ENCODE results near the gene CTDP1. TPM values are rescaled to one million over a fixed set of nuclear protein-coding genes. Genes with fewer than 3 reads are reported as not detected.

Gene CTDP1
- total and polyA plus RNA-seq, 12 donors, result 3.8 to 23.9 (median 15.8) TPM

GRCh38 chr18:79642626-79643025 lies 37.0 kb upstream of the CTDP1 start:
- Histone ChIP-seq H3K27me3 (peaks cover 23% of the 10 kb centered on the region), H3K4me3 (no peak overlapping the region), H3K9me3 (replicated peaks in 1 of 3) (no peaks in the 10 kb centered on the region), H3K4me1 (replicated peaks in 1 of 2) (no peaks in the 10 kb centered on the region), H3K36me3 (replicated peaks in 1 of 2) (no peaks in the 10 kb centered on the region), H3K27ac (no peak overlapping the region)
- intact Hi-C loops (cut with DNase I), result loop anchor here (2.0 to 10.0 kb wide), 3 partner anchors 98 to 264 kb away; no protein-coding TSS in a partner anchor
- WGBS, 4 donors, result 61 to 87% (median 76%) methylated on average over 6 of the region's 6 CpGs
- TF ChIP-seq POLR2A (IDR thresholded peaks at IDR 0.05), result no peak
- no peak for TF ChIP-seq CTCF (IDR thresholded peaks at IDR 0.05)
- DNase-seq, result no peak

GRCh38 chr18:79643054-79643984 lies 36.3 kb upstream of the CTDP1 start:
- H3K9me3 ChIP-seq (replicated peaks in 1 of 3), result no peaks in the 10 kb centered on the region
- no peak overlapping the region for H3K27ac ChIP-seq
- H3K27me3 ChIP-seq, result peaks cover 16% of the 10 kb centered on the region
- H3K36me3 ChIP-seq (replicated peaks in 1 of 2), result no peaks in the 10 kb centered on the region
- TF ChIP-seq CTCF (IDR thresholded peaks at IDR 0.05), result no peak
- no peak for TF ChIP-seq POLR2A (IDR thresholded peaks at IDR 0.05)
- intact Hi-C loops (cut with DNase I), result loop anchor here (2.0 to 10.0 kb wide), 3 partner anchors 99 to 265 kb away; no protein-coding TSS in a partner anchor
- H3K4me1 ChIP-seq (replicated peaks in 1 of 2), result no peaks in the 10 kb centered on the region
- DNase-seq, result peak in 1 of 7 donors; percentile 13
- H3K4me3 ChIP-seq, result no peak overlapping the region
- WGBS, 4 donors, result 64 to 76% (median 71%) methylated on average over 22 to 27 of the region's 27 CpGs

- no peaks in the 10 kb centered on the region for H3K9me3 ChIP-seq (replicated peaks in 1 of 3)
- peaks cover 12% of the 10 kb centered on the region for H3K27me3 ChIP-seq
- no peak for TF ChIP-seq POLR2A (IDR thresholded peaks at IDR 0.05)
- peak; percentile 76 to 98 (median 90) for TF ChIP-seq CTCF (IDR thresholded peaks at IDR 0.05)
- 9 to 10% (median 10%) methylated on average over 21 to 22 of the region's 22 CpGs for WGBS, 4 donors
- intact Hi-C loops (cut with DNase I), result loop anchor here in 1 of 2 donors (5.0 to 10.0 kb wide), 2 partner anchors 99 to 262 kb away; no protein-coding TSS in a partner anchor
- no peaks in the 10 kb centered on the region for H3K4me1 ChIP-seq (replicated peaks in 1 of 2)
- no peak overlapping the region for H3K4me3 ChIP-seq
- no peak overlapping the region for H3K27ac ChIP-seq
- DNase-seq, result peak; percentile 31 to 71 (median 58)
- H3K36me3 ChIP-seq (replicated peaks in 1 of 2), result no peaks in the 10 kb centered on the region
Measured at GRCh38 chr18:79644006-79644665, 35.5 kb upstream of the CTDP1 start.

GRCh38 chr18:79644666-79645057 lies 34.9 kb upstream of the CTDP1 start:
- intact Hi-C loops (cut with DNase I), result loop anchor here in 1 of 2 donors (5.0 to 10.0 kb wide), 2 partner anchors 100 to 262 kb away; no protein-coding TSS in a partner anchor
- Histone ChIP-seq H3K36me3 (replicated peaks in 1 of 2) (no peaks in the 10 kb centered on the region), H3K4me3 (no peak overlapping the region), H3K27me3 (peaks cover 12% of the 10 kb centered on the region), H3K4me1 (replicated peaks in 1 of 2) (no peaks in the 10 kb centered on the region), H3K27ac (no peak overlapping the region), H3K9me3 (replicated peaks in 1 of 3) (no peaks in the 10 kb centered on the region)
- no peak for TF ChIP-seq POLR2A (IDR thresholded peaks at IDR 0.05)
- no peak for TF ChIP-seq CTCF (IDR thresholded peaks at IDR 0.05)
- no peak for DNase-seq
- WGBS, 4 donors, result 64 to 68% (median 65%) methylated on average over 9 of the region's 9 CpGs

All from adrenal gland (tissue), 12 donors.